ENCODE data around the gene DEGS1. TPM values are rescaled to one million over a fixed set of nuclear protein-coding genes. Genes with fewer than 3 reads are reported as not detected.

DEGS1 gene
- polyA plus RNA-seq (2011; rRNA removed): 144 and 193 TPM in 2 replicates
- polyA minus RNA-seq (2011; rRNA and poly(A)+ RNA removed): 37.3 and 69.9 TPM in 2 replicates

DNA sequence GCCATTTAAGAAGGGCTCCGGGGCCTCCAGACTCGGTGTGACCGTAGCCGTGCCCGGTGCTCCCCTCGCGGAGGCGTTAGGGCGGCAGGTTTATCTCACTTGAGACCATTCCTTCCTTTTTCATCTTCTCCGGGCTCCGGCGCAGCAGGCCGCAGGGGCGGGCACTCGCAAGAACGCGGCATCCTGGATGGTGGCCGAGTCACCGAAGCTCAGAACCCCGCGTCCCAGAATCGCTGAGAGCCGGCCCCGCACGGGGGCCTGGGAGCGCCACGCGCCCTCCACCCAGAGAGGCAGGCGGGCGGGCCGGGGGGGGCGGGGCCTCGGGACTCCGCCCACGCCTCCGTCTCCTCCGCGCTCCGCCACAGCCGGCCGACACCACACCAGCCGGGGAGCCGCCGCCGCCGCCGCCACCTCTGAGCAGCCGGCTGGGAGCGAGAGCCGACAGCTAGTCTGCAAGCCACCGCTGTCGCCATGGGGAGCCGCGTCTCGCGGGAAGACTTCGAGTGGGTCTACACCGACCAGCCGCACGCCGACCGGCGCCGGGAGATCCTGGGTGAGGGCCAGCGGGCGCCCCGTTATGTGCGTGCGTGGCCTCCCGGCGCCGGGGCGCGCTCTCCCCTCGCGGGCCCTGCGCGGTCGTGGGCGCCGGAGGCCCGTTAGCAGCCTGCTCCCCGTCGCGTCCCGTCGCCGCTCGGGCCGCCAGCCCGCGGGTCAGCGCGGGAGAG is at the start of gene DEGS1:
Gene DEGS1 (plus strand): TSS at position 375 of the 725 bp plus-strand sequence. CDS start 97 bp downstream, at position 472.
- TF ChIP-seq, protein P1, sequence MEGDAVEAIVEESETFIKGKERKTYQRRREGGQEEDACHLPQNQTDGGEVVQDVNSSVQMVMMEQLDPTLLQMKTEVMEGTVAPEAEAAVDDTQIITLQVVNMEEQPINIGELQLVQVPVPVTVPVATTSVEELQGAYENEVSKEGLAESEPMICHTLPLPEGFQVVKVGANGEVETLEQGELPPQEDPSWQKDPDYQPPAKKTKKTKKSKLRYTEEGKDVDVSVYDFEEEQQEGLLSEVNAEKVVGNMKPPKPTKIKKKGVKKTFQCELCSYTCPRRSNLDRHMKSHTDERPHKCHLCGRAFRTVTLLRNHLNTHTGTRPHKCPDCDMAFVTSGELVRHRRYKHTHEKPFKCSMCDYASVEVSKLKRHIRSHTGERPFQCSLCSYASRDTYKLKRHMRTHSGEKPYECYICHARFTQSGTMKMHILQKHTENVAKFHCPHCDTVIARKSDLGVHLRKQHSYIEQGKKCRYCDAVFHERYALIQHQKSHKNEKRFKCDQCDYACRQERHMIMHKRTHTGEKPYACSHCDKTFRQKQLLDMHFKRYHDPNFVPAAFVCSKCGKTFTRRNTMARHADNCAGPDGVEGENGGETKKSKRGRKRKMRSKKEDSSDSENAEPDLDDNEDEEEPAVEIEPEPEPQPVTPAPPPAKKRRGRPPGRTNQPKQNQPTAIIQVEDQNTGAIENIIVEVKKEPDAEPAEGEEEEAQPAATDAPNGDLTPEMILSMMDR (IDR thresholded peaks at IDR 0.05; ENCODE audit: low read depth, low read length): 0 out of 2 replicates have a peak, but pooled peaks have one; percentile 6
- ChIA-PET POLR2A (interaction anchor here (0.5 to 1.5 kb wide), 12 partner anchors 13 to 178 kb away, joined by 3 to 8 read pairs (median 4); partner anchors contain the start of gene NVL), CTCF (interaction anchor here (0.7 kb wide), 1 partner anchor 13 kb away, joined by 3 read pairs; no protein-coding TSS in a partner anchor)
- Histone ChIP-seq H3K9me3 (ENCODE audit: control insufficient read depth, insufficient read depth, low read length) (no peaks in the 10 kb centered on the region), H3K27ac (ENCODE audit: low read depth, low read length) (peak within 1 kb of the TSS; percentile 73), H3K27me3 (ENCODE audit: control insufficient read depth, insufficient read depth, low read length) (no peaks in the 10 kb centered on the region), H3K4me3 (ENCODE audit: low read depth, low read length) (peak within 1 kb of the TSS; percentile 76)
- no peak for DNase-seq (ENCODE audit: low read depth, low spot score)

DNA sequence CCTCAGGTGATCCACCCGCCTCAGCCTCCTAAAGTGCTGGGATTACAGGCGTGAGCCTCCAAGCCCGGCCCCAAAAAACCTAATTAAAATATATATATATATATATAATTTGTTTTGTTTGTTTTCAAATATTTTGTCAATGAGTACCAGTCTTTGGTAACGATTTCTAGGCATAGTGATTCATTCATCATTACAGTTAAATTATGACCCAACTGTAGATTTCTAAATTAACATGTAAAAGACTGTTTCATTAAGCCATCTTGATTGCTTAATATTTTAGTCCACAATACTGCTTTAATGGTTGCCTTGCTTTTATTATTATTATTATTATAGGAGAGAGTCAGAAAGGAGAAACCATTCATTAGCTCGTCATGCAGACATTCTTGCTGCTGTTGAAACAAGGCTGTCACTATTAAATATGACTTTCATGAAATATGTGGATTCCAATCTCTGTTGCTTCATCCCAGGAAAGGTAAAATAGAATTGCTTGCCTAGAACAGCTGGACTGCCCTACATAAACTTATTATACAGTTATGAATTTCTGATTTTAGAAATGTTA is 49.2 kb upstream of the DEGS1 start:
- ChIA-PET POLR2A (no interaction called here), CTCF (no interaction called here)
- TF ChIP-seq, protein P1 (IDR thresholded peaks at IDR 0.05; ENCODE audit: low read depth, low read length): no peak
- Histone ChIP-seq H3K4me3 (ENCODE audit: low read depth, low read length) (no peak overlapping the region), H3K9me3 (ENCODE audit: control insufficient read depth, insufficient read depth, low read length) (no peaks in the 10 kb centered on the region), H3K27me3 (ENCODE audit: control insufficient read depth, insufficient read depth, low read length) (no peaks in the 10 kb centered on the region), H3K27ac (ENCODE audit: low read depth, low read length) (no peak overlapping the region)
- DNase-seq (ENCODE audit: low read depth, low spot score): no peak

DNA sequence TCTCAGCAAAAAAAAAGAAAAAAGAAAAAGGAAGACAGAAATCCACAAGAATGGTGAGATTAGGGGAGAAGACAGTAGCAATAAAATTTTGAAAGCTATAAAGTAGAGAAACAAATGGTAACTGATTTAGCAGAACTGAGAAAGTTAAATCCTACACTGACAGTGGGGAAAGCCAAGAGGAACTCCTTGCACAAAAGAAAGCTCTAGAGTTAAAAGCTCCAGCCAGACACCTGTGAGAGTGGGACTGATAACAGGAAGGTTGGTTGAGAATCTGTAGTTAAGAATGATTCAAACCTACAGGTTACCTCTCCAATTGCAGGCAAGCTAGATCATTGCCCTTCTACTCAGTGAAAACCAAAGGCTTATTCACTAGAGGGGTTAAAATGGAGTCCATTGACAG is 45.5 kb upstream of the DEGS1 start:
- ChIA-PET POLR2A (interaction anchor here (0.5 kb wide), 1 partner anchor 17 kb away, joined by 5 read pairs; no protein-coding TSS in a partner anchor), CTCF (interaction anchor here (1.2 kb wide), 3 partner anchors 15 to 22 kb away, joined by 3 to 5 read pairs (median 3); no protein-coding TSS in a partner anchor)
- Histone ChIP-seq H3K4me3 (ENCODE audit: low read depth, low read length) (no peak overlapping the region), H3K9me3 (ENCODE audit: control insufficient read depth, insufficient read depth, low read length) (no peaks in the 10 kb centered on the region), H3K27me3 (ENCODE audit: control insufficient read depth, insufficient read depth, low read length) (no peaks in the 10 kb centered on the region), H3K27ac (ENCODE audit: low read depth, low read length) (no peak overlapping the region)
- TF ChIP-seq, protein P1 (IDR thresholded peaks at IDR 0.05; ENCODE audit: low read depth, low read length): no peak
- DNase-seq (ENCODE audit: low read depth, low spot score): no peak

DNA sequence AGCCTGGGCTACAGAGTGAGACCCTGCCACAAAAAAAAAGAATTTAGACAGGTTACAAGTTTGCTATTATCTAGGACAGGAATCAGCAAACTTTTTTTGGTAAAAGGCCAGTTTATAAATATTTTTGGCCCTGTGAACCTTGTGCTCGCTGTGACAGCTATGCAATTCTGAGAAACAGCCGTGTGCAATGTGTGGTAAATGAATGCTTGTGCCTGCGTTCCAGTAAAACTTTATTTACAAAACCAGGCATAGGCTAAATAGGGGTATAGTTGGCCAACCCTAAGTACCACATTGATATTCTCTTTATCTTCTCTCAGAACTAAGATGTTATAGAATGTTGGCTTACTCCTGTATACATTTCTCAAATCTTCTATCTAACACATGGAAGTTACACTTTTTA is 44.8 kb upstream of the DEGS1 start:
- H3K27ac ChIP-seq (ENCODE audit: low read depth, low read length): no peak overlapping the region
- ChIA-PET POLR2A (interaction anchor here (0.5 kb wide), 1 partner anchor 18 kb away, joined by 5 read pairs; no protein-coding TSS in a partner anchor), CTCF (interaction anchor here (1.2 kb wide), 3 partner anchors 15 to 22 kb away, joined by 3 to 5 read pairs (median 3); no protein-coding TSS in a partner anchor)
- no peak overlapping the region for H3K4me3 ChIP-seq (ENCODE audit: low read depth, low read length)
- no peak for DNase-seq (ENCODE audit: low read depth, low spot score)
- no peaks in the 10 kb centered on the region for H3K27me3 ChIP-seq (ENCODE audit: control insufficient read depth, insufficient read depth, low read length)
- TF ChIP-seq, protein P1 (IDR thresholded peaks at IDR 0.05; ENCODE audit: low read depth, low read length): no peak
- H3K9me3 ChIP-seq (ENCODE audit: control insufficient read depth, insufficient read depth, low read length): no peaks in the 10 kb centered on the region

DNA sequence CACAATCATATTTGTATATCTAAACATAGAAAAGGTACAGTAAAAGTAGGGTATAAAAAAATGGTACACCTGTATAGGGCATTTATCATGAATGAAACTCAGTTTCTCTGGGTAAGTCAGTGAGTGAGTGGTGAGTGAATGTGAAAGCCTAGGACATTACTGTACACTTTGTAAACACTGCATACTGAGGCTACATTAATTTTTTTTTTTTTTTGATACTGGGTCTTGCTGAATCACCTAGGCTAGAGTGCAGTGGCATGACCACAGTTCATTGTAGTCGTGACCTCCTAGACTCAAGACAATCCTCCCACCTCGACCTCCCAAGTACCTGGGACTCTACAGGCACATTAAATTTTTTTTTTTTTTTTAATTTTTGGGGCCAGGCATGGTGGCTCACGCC is 41.3 kb upstream of the DEGS1 start:
- ChIA-PET POLR2A (no interaction called here), CTCF (no interaction called here)
- Histone ChIP-seq H3K9me3 (ENCODE audit: control insufficient read depth, insufficient read depth, low read length) (no peaks in the 10 kb centered on the region), H3K27ac (ENCODE audit: low read depth, low read length) (no peak overlapping the region), H3K4me3 (ENCODE audit: low read depth, low read length) (no peak overlapping the region), H3K27me3 (ENCODE audit: control insufficient read depth, insufficient read depth, low read length) (no peaks in the 10 kb centered on the region)
- TF ChIP-seq, protein P1 (IDR thresholded peaks at IDR 0.05; ENCODE audit: low read depth, low read length): no peak
- DNase-seq (ENCODE audit: low read depth, low spot score): no peak
